NT2/D1 (cell line): Measurements from ENCODE around the gene HOXA4.

Experiments
- DNase-seq: peaks from one replicate; pipeline ENCODE4 v3.0.0-alpha.2; 2011; ENCODE audit warnings: low read depth, low spot score
- H3K27me3 ChIP-seq: 2 replicates; pipeline ENCODE4 v1.6.0; 2011; ENCODE audit warnings: mild to moderate bottlenecking; ENCODE audit not compliant: insufficient read length, insufficient read depth
- H3K36me3 ChIP-seq: 2 replicates; pipeline ENCODE4 v1.6.1; 2011; ENCODE audit warnings: mild to moderate bottlenecking, low read length, mixed read lengths; ENCODE audit not compliant: insufficient read depth, insufficient read length
- H3K4me1 ChIP-seq: 2 replicates; pipeline ENCODE4 v1.5.1; 2011; ENCODE audit not compliant: insufficient read depth, insufficient read length
- H3K4me3 ChIP-seq: 2 replicates; pipeline ENCODE4 v1.5.1; 2011; ENCODE audit warnings: low read depth; ENCODE audit not compliant: insufficient read length
- H3K9ac ChIP-seq: 2 replicates; pipeline ENCODE4 v1.6.0; 2011; ENCODE audit warnings: low read depth; ENCODE audit not compliant: insufficient read length
- H3K9me3 ChIP-seq: 2 replicates; pipeline ENCODE4 v1.5.1; 2011; ENCODE audit warnings: mild to moderate bottlenecking, low read length; ENCODE audit not compliant: insufficient read depth
- SUZ12 ChIP-seq: IDR thresholded peaks from 2 replicates; pipeline ENCODE4 v1.6.1; 2011; ENCODE audit not compliant: insufficient read length, insufficient read depth; ENCODE audit errors: extremely low read depth
- YY1 ChIP-seq: IDR thresholded peaks from 2 replicates; pipeline ENCODE4 v1.6.1; 2011; ENCODE audit not compliant: insufficient read length, insufficient read depth
- ZNF274 ChIP-seq: IDR thresholded peaks from 2 replicates; pipeline ENCODE4 v1.6.1; 2011; ENCODE audit warnings: mild to moderate bottlenecking, low read depth, low read length

Gene HOXA4

GRCh38 chr7:27111751-27112277 is 18.7 kb downstream of the HOXA4 start:
- Histone ChIP-seq H3K9me3 (no peaks in the 10 kb centered on the region), H3K4me1 (peaks cover 11% of the 10 kb centered on the region), H3K4me3 (no peak overlapping the region), H3K27me3 (peaks cover 97% of the 10 kb centered on the region), H3K36me3 (no peaks in the 10 kb centered on the region), H3K9ac (no peak overlapping the region)
- TF ChIP-seq ZNF274 = no peak
- TF ChIP-seq SUZ12 = no peak
- TF ChIP-seq YY1 = no peak
- no peak for DNase-seq

GRCh38 chr7:27111042-27111750 is 19.4 kb downstream of the HOXA4 start:
- TF ChIP-seq ZNF274 = no peak
- no peak for TF ChIP-seq SUZ12
- TF ChIP-seq YY1 = no peak
- Histone ChIP-seq H3K4me3 (no peak overlapping the region), H3K36me3 (no peaks in the 10 kb centered on the region), H3K9me3 (no peaks in the 10 kb centered on the region), H3K27me3 (peaks cover 97% of the 10 kb centered on the region), H3K9ac (no peak overlapping the region), H3K4me1 (peaks cover 13% of the 10 kb centered on the region)
- no peak for DNase-seq

- Histone ChIP-seq H3K4me1 (peaks cover 11% of the 10 kb centered on the region), H3K4me3 (peak overlapping the region; percentile 33), H3K27me3 (peaks cover 97% of the 10 kb centered on the region), H3K9me3 (no peaks in the 10 kb centered on the region), H3K9ac (no peak overlapping the region), H3K36me3 (no peaks in the 10 kb centered on the region)
- TF ChIP-seq SUZ12 (peak; percentile 67), ZNF274 (no peak)
- DNase-seq = no peak
Measured at GRCh38 chr7:27110186-27111031, 20.1 kb downstream of the HOXA4 start.

DNA sequence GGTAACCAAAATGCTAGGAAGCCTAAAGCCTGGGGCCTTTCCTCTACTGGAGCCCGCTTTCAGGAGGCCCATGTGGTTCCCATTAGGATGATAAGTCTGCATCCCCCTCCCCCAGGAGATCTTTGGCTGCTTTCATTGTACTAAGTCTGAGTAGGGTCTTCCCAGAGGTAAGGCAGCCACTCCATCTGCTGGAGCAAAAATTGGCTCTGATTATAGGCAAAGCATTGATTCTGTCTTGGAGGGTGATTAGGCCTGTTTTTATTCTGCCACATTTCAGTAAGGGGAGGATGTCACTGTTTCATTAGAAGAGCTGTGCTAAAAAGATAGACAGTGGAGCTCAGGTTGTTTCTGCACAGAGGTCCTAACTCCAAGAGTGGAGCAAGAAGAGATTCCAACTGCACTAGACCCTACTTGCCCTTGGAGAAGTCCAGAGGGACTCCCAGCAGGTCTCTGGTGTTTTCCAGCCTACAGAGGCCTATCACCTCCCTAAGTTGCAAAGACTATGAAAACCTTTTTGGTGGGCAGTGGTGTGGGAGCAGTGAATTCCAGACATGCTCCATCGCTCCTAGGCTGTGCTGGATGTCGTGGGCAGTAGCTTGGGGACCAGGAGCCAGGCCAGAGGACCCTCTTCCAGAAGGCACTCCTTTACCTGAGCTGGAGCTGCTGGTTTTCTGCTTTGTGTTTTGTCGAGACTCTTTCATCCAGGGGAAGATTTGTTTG is 20.9 kb downstream of the HOXA4 start:
- no peak overlapping the region for H3K4me3 ChIP-seq
- TF ChIP-seq YY1 (no peak), SUZ12 (peak; percentile 61)
- DNase-seq = no peak
- H3K9me3 ChIP-seq = no peaks in the 10 kb centered on the region
- no peak overlapping the region for H3K9ac ChIP-seq
- H3K27me3 ChIP-seq = peaks cover 97% of the 10 kb centered on the region
- H3K4me1 ChIP-seq = peaks cover 11% of the 10 kb centered on the region
- no peaks in the 10 kb centered on the region for H3K36me3 ChIP-seq

- Histone ChIP-seq H3K36me3 (no peaks in the 10 kb centered on the region), H3K4me1 (peaks cover 11% of the 10 kb centered on the region), H3K4me3 (no peak overlapping the region), H3K9ac (no peak overlapping the region), H3K27me3 (peaks cover 100% of the 10 kb centered on the region), H3K9me3 (no peaks in the 10 kb centered on the region)
- TF ChIP-seq YY1 = no peak
- no peak for TF ChIP-seq ZNF274
- no peak for TF ChIP-seq SUZ12
- DNase-seq = no peak
Measured at GRCh38 chr7:27108390-27109127, 22.0 kb downstream of the HOXA4 start.

DNA sequence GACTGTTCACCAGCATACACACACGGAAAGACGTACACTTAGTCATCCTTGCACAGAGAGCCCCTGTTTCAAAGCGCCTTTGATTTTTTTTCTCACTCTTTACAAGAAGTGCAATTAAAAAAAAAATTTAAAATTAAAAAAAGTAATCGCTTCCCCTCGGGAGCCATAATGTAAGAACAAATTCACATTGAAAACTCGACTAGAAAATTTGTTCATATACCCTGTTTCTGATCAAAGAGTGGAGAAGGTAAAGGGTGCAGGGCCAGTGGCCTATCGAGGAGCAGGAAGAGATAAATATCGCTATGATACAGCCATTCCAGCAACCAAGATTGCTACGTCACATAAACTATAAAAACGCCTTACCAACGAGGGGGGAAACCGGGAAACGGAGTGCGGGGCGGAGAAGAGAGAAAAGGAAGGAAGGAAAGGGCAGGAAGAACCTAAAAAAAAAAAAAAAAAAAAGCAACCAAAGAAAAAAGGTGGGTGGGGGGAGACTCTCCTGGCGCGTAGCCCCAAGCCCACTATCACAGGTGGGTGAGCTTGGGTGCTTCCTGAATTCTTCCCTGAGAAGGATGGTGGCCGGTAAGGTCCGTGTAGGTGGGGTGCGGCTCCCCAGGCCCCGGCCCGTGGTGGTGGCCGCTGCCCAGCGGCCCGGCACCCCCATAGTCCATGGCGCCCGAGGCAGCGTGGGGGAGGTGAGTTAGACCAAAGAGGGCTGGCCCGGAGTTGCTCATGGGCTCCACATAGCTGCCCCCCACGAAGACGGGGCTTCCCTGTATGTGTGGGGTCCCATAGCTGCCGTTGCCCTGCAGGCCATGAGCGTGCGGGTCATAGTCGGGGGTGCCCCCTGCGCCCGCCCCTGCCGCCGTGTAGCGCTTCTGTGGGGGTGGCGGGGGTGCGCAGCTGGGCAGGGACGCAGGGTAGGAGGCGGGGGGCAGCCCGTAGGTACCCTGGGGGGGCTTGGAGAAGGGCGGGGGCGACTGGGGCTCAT is 22.9 kb downstream of the HOXA4 start:
- Histone ChIP-seq H3K36me3 (no peaks in the 10 kb centered on the region), H3K9me3 (no peaks in the 10 kb centered on the region), H3K27me3 (peaks cover 100% of the 10 kb centered on the region), H3K4me3 (no peak overlapping the region), H3K4me1 (peaks cover 11% of the 10 kb centered on the region), H3K9ac (no peak overlapping the region)
- TF ChIP-seq ZNF274 = no peak
- no peak for TF ChIP-seq YY1
- no peak for TF ChIP-seq SUZ12
- DNase-seq = no peak
